Jurkat, Clone E6-1 (cell line): ENCODE results near the gene PPP1R16B.

ENCODE experiments used
- DNase-seq: peaks from one replicate; pipeline ENCODE4 v3.0.0-alpha.2; 2011; ENCODE audit warnings: low read depth, low spot score
- H3K4me3 ChIP-seq: 2 replicates; pipeline ENCODE4 v1.5.1; 2011; ENCODE audit warnings: mild to moderate bottlenecking, low read length, control low read depth, moderate library complexity

The PPP1R16B gene

GRCh38 chr20:38969708-38970107 is 164.2 kb downstream of the PPP1R16B start:
- no peak for DNase-seq
- no peak overlapping the region for H3K4me3 ChIP-seq

- no peak for DNase-seq
- no peak overlapping the region for H3K4me3 ChIP-seq
Measured at GRCh38 chr20:38970302-38970701, 164.8 kb downstream of the PPP1R16B start.
